ENCODE data around the gene ATF4.
"Not testable (repeated sequence)": the region's sequence is repeated elsewhere in the genome, so short reads cannot be mapped to it uniquely, and the experiment has no call there.

- TF ChIP-seq CTCF, POLR2A (IDR thresholded peaks at IDR 0.05): not testable (repeated sequence)
Observed at GRCh38 chr22:39522091-39522490, 1.7 kb downstream of the ATF4 start.

Data from breast epithelium (tissue), 3 donors.